HepG2 (cell line): ENCODE data around the gene LANCL2. TPM values are rescaled to one million over a fixed set of nuclear protein-coding genes. Genes with fewer than 3 reads are reported as not detected.

Source experiments
- ATAC-seq: fragments of 200-7000 bp; cut with Tn5 transposase; 3 replicates; pipeline ENCODE4 v1.9.1; 2020; ENCODE audit warnings: mild to moderate bottlenecking, moderate library complexity
- BruUV-seq: library from RNA; stranded (reverse); fragments of 400-500 nt; replicated peaks from 2 replicates; lab custom pipeline; 2021; lab: Mats Ljungman, UMichigan
- CTCF ChIA-PET: fragments of 300-600 bp; formaldehyde crosslinking; extraction: SDS; loops from one replicate; lab custom pipeline; 2021; ENCODE audit warnings: low total read pairs, inconsistent platforms, low intra/inter-chr PET ratio; lab: Yijun Ruan, JAX
- POLR2A ChIA-PET: fragments of 350-600 bp; sonication (Branson Sonifier 250); formaldehyde crosslinking; loops from one replicate; lab custom pipeline; 2020; ENCODE audit warnings: antibody characterized with exemption, inconsistent platforms; lab: Yijun Ruan, JAX
- DNase-seq: peaks from one replicate; pipeline ENCODE4 v3.0.0-alpha.2; 2015; ENCODE audit warnings: low spot score
- FAIRE-seq: peaks from 3 replicates; lab custom pipeline; 2011; peaks lifted over from hg19 to GRCh38; lab: Jason Lieb, UNC
- H2AFZ ChIP-seq: one replicate; pipeline ENCODE4 v1.6.1; 2011; ENCODE audit warnings: low read length, inconsistent platforms
- H3K27ac ChIP-seq: fragments of 300-600 bp; 3 replicates; pipeline ENCODE4 v1.8.0; 2011; ENCODE audit warnings: mixed run types, mild to moderate bottlenecking, mixed read lengths, low read length, inconsistent platforms; ENCODE audit not compliant: insufficient read depth; ENCODE audit errors: extremely low read length
- H3K27me3 ChIP-seq, 2 experiments: fragments of 200-600 bp in 1 of 2; 2 replicates in 1 of 2; 3 replicates in 1 of 2; pipeline versions ENCODE4 v1.6.0 to v1.8.0; 2011; ENCODE audit warnings: low read length in 2 of 2, mild to moderate bottlenecking in 2 of 2, moderate library complexity in 2 of 2, inconsistent platforms in 1 of 2; ENCODE audit not compliant: insufficient read depth in 2 of 2, control insufficient read depth in 1 of 2
- H3K36me3 ChIP-seq, 2 experiments: fragments of 200-600 bp in 1 of 2; replicated peaks in 1 of 2; 2 replicates in 1 of 2; 3 replicates in 1 of 2; pipeline versions ENCODE4 v1.5.1 to v1.8.0; 2011; ENCODE audit warnings: low read length in 2 of 2, inconsistent platforms in 1 of 2; ENCODE audit not compliant: insufficient read depth in 2 of 2, control insufficient read depth in 1 of 2
- H3K4me1 ChIP-seq: 2 replicates; pipeline ENCODE4 v1.5.1; 2012; ENCODE audit warnings: low read length, inconsistent platforms; ENCODE audit not compliant: insufficient read depth
- H3K4me2 ChIP-seq: 2 replicates; pipeline ENCODE4 v1.6.0; 2011; ENCODE audit warnings: low read depth, low read length, inconsistent platforms
- H3K4me3 ChIP-seq, 3 experiments: fragments of 200-600 bp in 1 of 3; sonication (generic), shearing (Covaris generic) in 1 of 3; replicated peaks in 1 of 3; 2 replicates each; pipeline ENCODE4 v1.5.1; 2011 to 2016; ENCODE audit warnings: low read length in 3 of 3, inconsistent platforms in 2 of 3, low read depth in 2 of 3, mild to moderate bottlenecking in 2 of 3, control low read depth in 1 of 3, mixed read lengths in 1 of 3; ENCODE audit not compliant: insufficient read depth in 1 of 3
- H3K79me2 ChIP-seq: one replicate; pipeline ENCODE4 v1.6.1; 2011; ENCODE audit warnings: low read length, inconsistent platforms; ENCODE audit not compliant: insufficient read depth
- H3K9ac ChIP-seq: 2 replicates; pipeline ENCODE4 v1.6.0; 2011; ENCODE audit warnings: mild to moderate bottlenecking, low read depth, low read length, inconsistent platforms; ENCODE audit not compliant: insufficient read depth
- H3K9me3 ChIP-seq: 2 replicates; pipeline ENCODE4 v1.5.1; 2012; ENCODE audit warnings: mild to moderate bottlenecking, low read length
- H4K20me1 ChIP-seq: 2 replicates; pipeline ENCODE4 v1.6.0; 2011; ENCODE audit warnings: inconsistent platforms, mild to moderate bottlenecking, low read length, moderate library complexity; ENCODE audit not compliant: insufficient read depth
- CHCHD3 ChIP-seq: sonication (generic); formaldehyde crosslinking; IDR thresholded peaks from 2 replicates; pipeline ENCODE4 v1.8.0; 2022; ENCODE audit warnings: mild to moderate bottlenecking, missing genetic modification reagents, moderate library complexity
- GLMP ChIP-seq: sonication (generic); formaldehyde crosslinking; IDR thresholded peaks from 2 replicates; pipeline ENCODE4 v1.9.0; 2021; ENCODE audit warnings: missing genetic modification reagents, mild to moderate bottlenecking, borderline replicate concordance
- NFE2L1 ChIP-seq: sonication (generic); formaldehyde crosslinking; IDR thresholded peaks from 2 replicates; pipeline ENCODE4 v1.4.0; 2020; ENCODE audit warnings: missing genetic modification reagents, mild to moderate bottlenecking, borderline replicate concordance
- ONECUT2 ChIP-seq: sonication (generic); formaldehyde crosslinking; IDR thresholded peaks from 2 replicates; pipeline ENCODE4 v1.4.0; 2020; ENCODE audit warnings: missing genetic modification reagents
- U2AF2 ChIP-seq: fragments of 200-400 bp; formaldehyde crosslinking; IDR thresholded peaks from 2 replicates; pipeline ENCODE4 v1.6.1; 2017; ENCODE audit warnings: low read depth, mild to moderate bottlenecking, low read length
- ZNF234 ChIP-seq: sonication (generic); formaldehyde crosslinking; conservative IDR thresholded peaks from 2 replicates; pipeline ENCODE4 v1.5.1; 2020; ENCODE audit warnings: mild to moderate bottlenecking, missing genetic modification reagents
- WGBS: methylation state at CpG from one replicate; pipeline ENCODE4 v1.1.6; 2017; ENCODE audit warnings: low lambda C conversion rate; 5-methylcytosine and 5-hydroxymethylcytosine counted together
- in situ Hi-C: cut with HindIII; loops from 2 replicates; pipeline ENCODE4 v1.10.0; 2017; ENCODE audit warnings: low pct_unique_long_range_greater_than_20kb; ENCODE audit not compliant: extremely low pct_ligation_motif_present
- intact Hi-C: fragments of 100-400 bp; cut with micrococcal nuclease; formaldehyde crosslinking; loops from one replicate; pipeline ENCODE4 v1.10.0; 2022; ENCODE audit not compliant: unreplicated experiment
- polyA plus RNA-seq, 8 experiments: library from polyadenylated mRNA; depleted of rRNA in 3 of 8; stranded (reverse) in 7 of 8; unstranded in 1 of 8; fragments of >200 nt; fragmentation: Illumina TruSeq in 4 of 8; extraction: Trizol in 4 of 8; gene quantifications; 2 replicates each; pipeline versions ENCODE4 v1.2.1 to v1.2.3, GENCODE V29; 2011 to 2016; ENCODE audit warnings: low read depth in 4 of 8, missing spikeins in 1 of 8, mixed read lengths in 1 of 8; ENCODE audit not compliant: insufficient read depth in 1 of 8
- total RNA-seq, 5 experiments: library from RNA; depleted of rRNA; stranded (reverse); fragments of >200 nt; fragmentation: Illumina TruSeq; extraction: Trizol; gene quantifications; 2 replicates each; pipeline ENCODE4 v1.2.3, GENCODE V29; 2016; ENCODE audit warnings: low read depth in 1 of 5

Gene LANCL2
- total and polyA plus RNA-seq, 2 of the 13 experiments (the other 11 are each of a cell fraction or from before 2014, with no cell fraction given), result 10.0 to 13.8 TPM

GRCh38 chr7:55361560-55361959, 3.6 kb upstream of the LANCL2 start:
- no peak overlapping the region for H3K4me2 ChIP-seq
- H3K4me3 ChIP-seq, result no peak overlapping the region
- TF ChIP-seq CHCHD3 (CRISPR knock-in tag) (no peak), U2AF2 (no peak), GLMP (CRISPR knock-in tag) (no peak), ZNF234 (CRISPR knock-in tag) (no peak)
- H3K4me1 ChIP-seq, result peaks cover 26% of the 10 kb centered on the region
- no peaks in the 10 kb centered on the region for H4K20me1 ChIP-seq
- DNase-seq (no peak), ATAC-seq (no peak), FAIRE-seq (no peak)
- ChIA-PET CTCF (no interaction called here), POLR2A (no interaction called here)
- no peak overlapping the region for H2AFZ ChIP-seq
- H3K27ac ChIP-seq, result no peak overlapping the region
- no peaks in the 10 kb centered on the region; a peak in 1 of 5 replicates for H3K27me3 ChIP-seq
- in situ Hi-C loops (no loop called here), intact Hi-C loops (no loop called here)
- no peaks in the 10 kb centered on the region for H3K36me3 ChIP-seq
- H3K9ac ChIP-seq, result no peak overlapping the region
- BruUV-seq, result no TSS peak
- no peaks in the 10 kb centered on the region for H3K79me2 ChIP-seq
- WGBS, result 71% methylated on average over 6 of the region's 6 CpGs
- no peaks in the 10 kb centered on the region for H3K9me3 ChIP-seq

GRCh38 chr7:55362927-55363326, 2.2 kb upstream of the LANCL2 start:
- ATAC-seq, result no peak
- 90% methylated on average over 16 of the region's 20 CpGs for WGBS

More at GRCh38 chr7:55362927-55363326, 2.2 kb upstream of the LANCL2 start:
- Histone ChIP-seq H3K9ac (no peak overlapping the region), H3K9me3 (no peaks in the 10 kb centered on the region), H3K27me3 (no peaks in the 10 kb centered on the region; a peak in 1 of 5 replicates), H3K27ac (no peak overlapping the region), H3K4me1 (peaks cover 35% of the 10 kb centered on the region), H3K36me3 (no peaks in the 10 kb centered on the region)
- POLR2A ChIA-PET, result no interaction called here
- no TSS peak for BruUV-seq
- intact Hi-C loops, result no loop called here
- DNase-seq, result no peak
- CTCF ChIA-PET, result no interaction called here
- no peak for TF ChIP-seq ONECUT2 (CRISPR knock-in tag)
- TF ChIP-seq NFE2L1 (CRISPR knock-in tag), result no peak
- TF ChIP-seq, all 625 proteins: peak for 0
- no peak for FAIRE-seq
- Histone ChIP-seq H4K20me1 (no peaks in the 10 kb centered on the region), H3K4me2 (no peak overlapping the region), H3K4me3 (no peak overlapping the region), H2AFZ (no peak overlapping the region), H3K79me2 (peaks cover 13% of the 10 kb centered on the region)
- in situ Hi-C loops, result no loop called here
